HUES64 (cell line): ENCODE results near the gene TEX53.

ENCODE experiments used
- H3K27ac ChIP-seq: 2 replicates; pipeline ENCODE4 v1.7.0; 2013; ENCODE audit warnings: low read depth, low read length, inconsistent platforms
- H3K27me3 ChIP-seq: 2 replicates; pipeline ENCODE4 v1.6.1; 2013; ENCODE audit warnings: mild to moderate bottlenecking, low read length; ENCODE audit not compliant: insufficient read depth
- H3K36me3 ChIP-seq: 2 replicates; pipeline ENCODE4 v1.6.1; 2013; ENCODE audit warnings: mild to moderate bottlenecking, low read length; ENCODE audit not compliant: insufficient read depth
- H3K4me1 ChIP-seq: 2 replicates; pipeline ENCODE4 v1.6.1; 2013; ENCODE audit warnings: mild to moderate bottlenecking, low read length, moderate library complexity; ENCODE audit not compliant: insufficient read depth
- H3K4me3 ChIP-seq: 2 replicates; pipeline ENCODE4 v1.5.1; 2013; ENCODE audit warnings: mild to moderate bottlenecking, low read length, moderate library complexity
- H3K9ac ChIP-seq: 2 replicates; pipeline ENCODE4 v1.6.1; 2013; ENCODE audit warnings: mild to moderate bottlenecking, low read depth, low read length
- H3K9me3 ChIP-seq: 2 replicates; pipeline ENCODE4 v1.6.1; 2013; ENCODE audit warnings: low read depth, low read length; ENCODE audit not compliant: insufficient read depth
- WGBS: fragments of 150-250, 120-280 bp; methylation state at CpG from one replicate; pipeline ENCODE4 v1.1.7; 2013; ENCODE audit warnings: missing lambda C conversion rate; 5-methylcytosine and 5-hydroxymethylcytosine counted together

Gene TEX53

DNA sequence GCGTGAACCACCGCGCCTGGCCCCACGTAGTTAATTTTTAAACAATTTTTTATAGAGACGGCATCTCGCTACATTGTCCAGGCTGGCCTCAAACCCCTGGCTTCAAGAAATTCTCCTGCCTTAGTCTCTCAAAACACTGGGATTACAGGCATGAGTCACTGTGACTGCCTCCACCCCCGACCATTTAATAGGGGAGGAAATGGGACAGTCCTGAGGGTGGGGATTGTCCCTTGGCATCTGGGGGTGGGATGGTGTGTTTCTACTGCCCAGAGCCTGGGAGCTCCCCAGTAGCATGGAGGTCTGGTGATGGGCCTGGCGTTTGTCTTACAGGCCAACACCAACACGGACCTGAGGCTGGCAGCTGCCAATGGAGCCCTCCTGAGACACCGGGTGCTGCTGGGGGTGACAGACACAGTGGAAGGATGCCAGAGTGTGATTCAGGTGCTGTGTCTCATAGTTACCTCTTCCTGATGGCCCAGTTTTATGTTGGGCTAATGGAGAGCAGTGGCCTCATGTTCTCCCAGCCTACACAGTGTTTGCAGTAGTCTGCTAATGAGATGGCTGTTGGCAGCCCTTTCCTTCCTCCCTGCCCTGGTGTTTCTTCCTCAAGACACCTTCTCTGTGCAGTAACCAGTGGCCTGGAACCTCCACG, 24.0 kb downstream of the TEX53 start:
- Histone ChIP-seq H3K4me3 (no peak overlapping the region), H3K27ac (no peak overlapping the region), H3K36me3 (peaks cover 18% of the 10 kb centered on the region; the same call in 1 of the 2 replicates), H3K4me1 (no peaks in the 10 kb centered on the region), H3K27me3 (no peaks in the 10 kb centered on the region), H3K9ac (no peak overlapping the region), H3K9me3 (no peaks in the 10 kb centered on the region)
- 97% methylated on average over 11 of the region's 11 CpGs for WGBS

DNA sequence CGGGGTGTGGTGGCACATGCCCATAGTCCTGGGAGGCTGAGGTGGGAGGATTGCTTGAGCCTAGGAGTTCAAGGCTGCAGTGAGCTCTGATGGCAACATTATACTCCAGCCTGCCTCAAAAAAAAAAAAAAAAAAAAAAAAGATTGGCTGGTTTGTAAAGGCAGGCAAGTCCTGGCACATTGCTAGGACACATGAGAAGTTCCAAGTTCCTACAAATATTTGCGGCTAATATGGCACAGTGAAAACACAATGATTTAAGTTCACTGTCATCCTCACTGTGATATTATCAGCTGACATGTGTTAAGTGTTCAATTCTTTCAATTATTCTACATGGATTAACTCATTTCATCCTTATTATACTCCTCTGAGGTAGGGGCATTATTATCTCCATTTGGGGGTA, 26.4 kb downstream of the TEX53 start:
- WGBS: 3% methylated on average over 2 of the region's 2 CpGs
- Histone ChIP-seq H3K9ac (no peak overlapping the region), H3K4me1 (no peaks in the 10 kb centered on the region), H3K27me3 (no peaks in the 10 kb centered on the region), H3K4me3 (no peak overlapping the region), H3K27ac (no peak overlapping the region), H3K36me3 (peaks cover 24% of the 10 kb centered on the region; the same call in 1 of the 2 replicates), H3K9me3 (no peaks in the 10 kb centered on the region)

DNA sequence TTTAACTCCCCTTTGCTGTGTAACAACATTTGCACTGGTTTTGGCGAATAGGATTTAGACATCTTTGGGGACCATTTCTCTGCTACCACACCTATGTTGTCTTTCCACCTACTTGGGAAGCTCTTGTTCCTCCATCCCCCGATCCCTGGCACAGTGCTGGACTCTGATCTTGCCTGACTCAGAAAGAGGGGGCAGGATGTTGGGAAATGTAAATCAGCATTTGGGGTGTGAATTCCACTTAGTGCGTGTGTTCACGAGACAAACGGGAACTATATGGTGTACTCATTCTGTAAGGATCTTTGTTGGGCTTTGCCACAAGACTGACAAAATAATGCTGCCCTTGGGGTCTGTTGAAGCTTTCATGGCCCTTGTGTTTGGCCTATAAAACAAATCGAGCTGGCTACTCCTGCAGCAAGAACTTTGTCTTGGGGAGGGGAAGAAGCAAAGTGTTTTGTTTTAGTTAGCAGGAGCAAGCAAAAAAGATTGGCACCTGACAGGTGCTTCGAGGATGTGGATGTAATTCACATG, 28.0 kb downstream of the TEX53 start:
- 94% methylated on average over 7 of the region's 7 CpGs for whole genome bisulfite sequencing
- peaks cover 23% of the 10 kb centered on the region; the same call in 1 of the 2 replicates for H3K36me3 ChIP-seq
- no peaks in the 10 kb centered on the region for H3K9me3 ChIP-seq
- H3K27me3 ChIP-seq: no peaks in the 10 kb centered on the region
- no peaks in the 10 kb centered on the region for H3K4me1 ChIP-seq
- H3K4me3 ChIP-seq: no peak overlapping the region
- H3K27ac ChIP-seq: no peak overlapping the region
- H3K9ac ChIP-seq: no peak overlapping the region

DNA sequence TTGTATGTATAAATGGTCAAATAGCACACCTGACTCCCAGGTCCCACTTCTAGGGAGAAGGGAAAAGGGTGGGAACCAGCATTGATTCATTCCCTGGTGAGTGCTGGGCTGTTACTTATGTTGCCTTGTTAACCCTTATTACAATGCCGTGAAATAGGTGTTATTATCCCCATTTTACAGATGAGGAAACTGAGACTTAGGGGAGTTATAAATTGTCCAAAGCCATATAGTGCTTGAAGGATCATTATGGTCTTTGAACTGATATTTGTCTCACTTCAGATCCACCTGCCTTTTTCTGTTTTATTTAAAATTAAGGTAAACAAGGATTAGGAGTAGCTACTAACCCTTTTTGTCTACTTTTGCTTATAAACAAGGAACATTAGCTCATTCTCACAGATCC, 30.1 kb downstream of the TEX53 start:
- H3K4me1 ChIP-seq: no peaks in the 10 kb centered on the region
- 92% methylated on average over 1 of the region's 1 CpG for WGBS
- H3K36me3 ChIP-seq: peaks cover 19% of the 10 kb centered on the region; the same call in 1 of the 2 replicates
- H3K9ac ChIP-seq: no peak overlapping the region
- H3K27ac ChIP-seq: no peak overlapping the region
- no peaks in the 10 kb centered on the region for H3K9me3 ChIP-seq
- H3K4me3 ChIP-seq: no peak overlapping the region
- no peaks in the 10 kb centered on the region for H3K27me3 ChIP-seq

DNA sequence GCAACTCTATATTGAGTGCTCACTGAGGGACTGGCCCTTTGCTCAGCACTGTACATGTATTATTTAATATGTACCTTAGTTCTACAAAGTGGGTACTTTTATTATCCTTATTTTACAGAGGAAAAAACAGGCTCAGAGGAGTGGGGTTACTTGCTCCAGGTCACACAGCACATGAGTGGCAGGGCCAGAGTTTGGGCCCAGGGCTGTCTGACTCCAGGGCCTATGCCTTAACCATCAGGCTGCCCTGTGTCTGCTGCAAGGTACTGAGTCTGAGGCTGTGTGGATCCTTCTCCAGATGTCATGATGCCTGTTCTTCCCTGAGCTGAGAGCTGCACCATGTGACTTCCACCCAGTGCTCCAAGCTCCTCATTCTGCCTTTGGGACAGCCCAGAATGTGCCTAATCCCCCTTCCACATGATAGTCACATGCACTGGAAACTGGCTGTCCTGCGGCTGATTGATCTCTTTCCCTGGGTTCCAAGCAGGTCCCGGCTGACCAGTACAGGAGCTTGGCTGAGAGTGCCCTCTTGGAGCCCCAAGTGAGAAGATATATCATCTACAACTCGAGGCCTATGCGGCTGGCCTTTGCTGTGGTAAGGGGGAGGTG, 31.1 kb downstream of the TEX53 start:
- Histone ChIP-seq H3K4me3 (no peak overlapping the region), H3K4me1 (no peaks in the 10 kb centered on the region), H3K9ac (no peak overlapping the region), H3K27me3 (no peaks in the 10 kb centered on the region), H3K9me3 (no peaks in the 10 kb centered on the region), H3K36me3 (peaks cover 19% of the 10 kb centered on the region; the same call in 1 of the 2 replicates), H3K27ac (no peak overlapping the region)
- WGBS: 94% methylated on average over 4 of the region's 4 CpGs

DNA sequence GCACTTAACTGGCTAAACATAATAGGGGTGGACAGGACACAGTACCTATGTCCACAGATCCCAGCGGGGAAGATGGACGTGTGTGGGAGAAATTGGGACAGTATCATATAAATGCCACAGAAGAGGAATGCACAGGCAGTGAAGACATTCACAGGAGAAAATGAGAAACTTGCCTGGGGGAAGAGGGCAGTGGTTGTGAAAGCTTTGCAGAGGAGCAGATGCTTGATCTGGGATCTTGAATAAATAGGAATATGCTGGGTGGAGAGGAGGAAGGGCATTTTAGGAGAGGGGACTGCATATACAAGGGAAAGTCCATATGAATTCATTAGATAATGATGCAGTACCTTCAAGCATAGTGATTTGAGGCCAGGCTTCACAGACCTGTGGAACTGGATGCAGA, 32.9 kb downstream of the TEX53 start:
- no peaks in the 10 kb centered on the region for H3K27me3 ChIP-seq
- H3K36me3 ChIP-seq: peaks cover 12% of the 10 kb centered on the region; the same call in 1 of the 2 replicates
- no peak overlapping the region for H3K9ac ChIP-seq
- H3K4me3 ChIP-seq: no peak overlapping the region
- WGBS: 94% methylated on average over 2 of the region's 2 CpGs
- H3K9me3 ChIP-seq: no peaks in the 10 kb centered on the region
- H3K4me1 ChIP-seq: no peaks in the 10 kb centered on the region
- no peak overlapping the region for H3K27ac ChIP-seq

DNA sequence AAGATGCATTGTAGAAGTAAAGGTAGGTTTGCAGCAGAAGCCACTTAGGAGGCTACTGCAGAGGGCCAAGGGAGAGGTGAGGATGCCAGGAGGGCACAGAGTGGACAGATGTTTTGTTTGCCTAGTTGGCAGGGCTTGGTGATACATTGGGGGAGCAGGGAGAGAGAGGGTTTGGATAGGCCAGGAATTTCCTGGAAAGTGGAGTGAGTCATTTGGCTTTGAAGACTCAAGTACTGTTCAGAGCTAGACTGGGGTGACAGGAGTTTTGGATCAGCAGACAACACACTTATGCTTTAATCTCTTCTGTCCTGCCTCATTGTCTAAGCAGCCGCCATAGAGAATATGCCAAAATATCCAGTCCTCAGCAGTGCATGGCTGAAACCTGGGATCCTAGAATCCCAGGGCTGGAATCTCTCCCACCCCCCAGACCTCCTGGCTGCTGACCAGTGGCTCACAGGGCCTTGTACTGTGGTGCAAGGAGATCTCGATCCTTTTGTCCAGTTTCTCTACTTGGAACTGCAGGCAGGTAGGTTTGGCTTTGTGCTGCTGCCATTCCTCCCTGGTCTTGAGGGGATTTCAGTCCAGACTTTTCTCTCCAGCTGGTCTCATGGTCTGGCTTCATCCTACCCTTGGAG, 35.5 kb downstream of the TEX53 start:
- 96% methylated on average over 2 of the region's 2 CpGs for WGBS
- Histone ChIP-seq H3K4me3 (no peak overlapping the region), H3K9me3 (no peaks in the 10 kb centered on the region), H3K27ac (no peak overlapping the region), H3K36me3 (no peaks in the 10 kb centered on the region; the same call in 1 of the 2 replicates), H3K9ac (no peak overlapping the region), H3K4me1 (no peaks in the 10 kb centered on the region), H3K27me3 (no peaks in the 10 kb centered on the region)

DNA sequence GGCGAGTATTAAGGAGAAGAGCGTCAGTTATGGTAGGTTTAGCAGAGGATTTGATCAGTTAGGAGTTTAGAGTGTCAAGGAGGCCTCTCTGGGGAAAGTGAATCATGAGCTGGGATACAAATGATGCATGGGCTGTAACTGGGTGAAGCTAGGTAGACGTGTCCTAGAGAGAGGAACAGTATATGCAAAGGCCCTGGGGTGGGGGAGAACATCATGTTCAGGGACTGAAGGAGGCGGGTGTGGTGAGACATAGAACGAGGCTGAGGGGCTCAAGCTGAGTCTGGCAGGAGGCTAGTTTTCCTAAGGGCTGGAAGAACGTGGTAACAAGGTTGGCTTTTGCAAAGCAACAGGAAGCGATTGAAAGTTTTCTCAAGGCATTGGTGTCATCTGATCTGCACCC, 36.0 kb downstream of the TEX53 start:
- Histone ChIP-seq H3K9ac (no peak overlapping the region), H3K27ac (no peak overlapping the region), H3K4me3 (no peak overlapping the region), H3K4me1 (no peaks in the 10 kb centered on the region), H3K36me3 (no peaks in the 10 kb centered on the region; the same call in 1 of the 2 replicates), H3K27me3 (no peaks in the 10 kb centered on the region), H3K9me3 (no peaks in the 10 kb centered on the region)
- 93% methylated on average over 7 of the region's 7 CpGs for WGBS

DNA sequence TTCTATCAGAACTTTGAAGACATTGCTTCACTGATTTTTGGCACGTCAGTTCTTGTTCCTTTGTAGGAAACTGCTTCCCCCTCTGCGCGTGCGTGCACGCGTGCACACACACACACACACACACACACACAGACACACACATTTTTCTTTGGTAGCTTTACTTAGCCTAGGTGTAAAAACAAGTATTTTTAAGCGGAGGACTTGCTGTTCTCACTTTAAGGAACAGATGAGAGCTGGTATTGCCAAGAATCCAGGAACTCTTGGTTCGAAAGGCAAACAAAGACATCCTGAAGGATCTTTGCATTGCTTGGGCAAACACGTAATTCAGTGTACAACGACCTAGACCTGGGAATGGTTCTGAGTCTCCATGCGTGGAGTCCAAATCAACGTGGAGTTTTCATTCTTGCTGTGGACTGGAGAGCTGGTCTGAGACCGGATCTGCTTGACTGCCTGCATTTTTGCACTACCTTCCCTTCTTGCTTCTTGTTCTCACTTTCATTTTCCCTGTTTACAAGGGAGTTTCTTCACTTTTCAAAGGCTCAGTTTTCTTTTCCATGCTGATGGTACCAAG, 38.3 kb downstream of the TEX53 start:
- no peak overlapping the region for H3K9ac ChIP-seq
- no peak overlapping the region for H3K4me3 ChIP-seq
- WGBS: 95% methylated on average over 13 of the region's 13 CpGs
- no peaks in the 10 kb centered on the region for H3K4me1 ChIP-seq
- H3K36me3 ChIP-seq: no peaks in the 10 kb centered on the region; the same call in 1 of the 2 replicates
- H3K27me3 ChIP-seq: no peaks in the 10 kb centered on the region
- no peak overlapping the region for H3K27ac ChIP-seq
- no peaks in the 10 kb centered on the region for H3K9me3 ChIP-seq

DNA sequence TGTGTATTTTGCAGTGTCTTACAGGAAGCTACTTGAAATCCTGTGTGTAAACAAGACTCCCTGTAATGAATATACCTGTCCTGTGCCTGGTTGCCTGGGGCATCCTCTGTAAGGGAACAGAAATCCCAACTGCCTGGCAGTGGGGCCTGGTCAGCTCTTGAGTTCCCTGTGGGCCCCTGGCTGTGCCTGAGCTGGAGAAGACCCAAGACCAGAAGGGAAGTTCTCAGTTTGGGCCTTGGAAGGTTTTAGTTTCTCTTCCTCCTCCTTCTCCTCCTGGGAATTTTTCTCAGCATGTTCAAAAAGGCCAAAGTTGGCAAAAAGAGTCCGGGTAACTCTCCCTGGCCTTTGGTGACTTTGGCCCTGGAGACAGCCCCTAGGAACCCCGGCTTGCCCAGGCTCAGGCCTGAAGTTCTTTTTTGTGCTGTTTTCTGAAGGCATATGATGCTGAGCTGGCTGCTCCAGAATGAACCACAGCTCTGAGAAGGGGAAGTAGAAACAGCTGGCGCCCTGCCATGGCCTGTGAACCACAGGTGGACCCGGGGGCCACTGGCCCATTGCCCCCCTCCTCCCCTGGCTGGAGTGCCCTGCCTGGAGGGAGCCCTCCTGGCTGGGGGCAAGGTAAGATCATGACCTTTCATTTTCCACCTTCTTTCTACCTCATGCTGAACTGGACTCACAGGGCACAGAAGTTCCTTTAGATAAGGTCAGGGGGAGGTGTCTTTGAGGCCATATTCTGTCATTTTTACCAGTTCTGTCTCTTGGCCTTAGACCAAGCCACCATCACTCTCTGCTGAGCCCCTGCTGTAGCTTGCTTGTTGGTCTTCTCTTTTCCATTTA, 40.7 kb downstream of the TEX53 start:
- Histone ChIP-seq H3K9me3 (no peaks in the 10 kb centered on the region), H3K4me3 (no peak overlapping the region), H3K4me1 (peaks cover 13% of the 10 kb centered on the region), H3K27me3 (no peaks in the 10 kb centered on the region), H3K27ac (no peak overlapping the region), H3K36me3 (no peaks in the 10 kb centered on the region; the same call in 1 of the 2 replicates), H3K9ac (no peak overlapping the region)
- WGBS: 91% methylated on average over 4 of the region's 4 CpGs
